Prostate gland (tissue), 2 donors: ENCODE results near the gene HAGH. TPM values are rescaled to one million over a fixed set of nuclear protein-coding genes. Genes with fewer than 3 reads are reported as not detected.
"Not testable (repeated sequence)": the region's sequence is repeated elsewhere in the genome, so short reads cannot be mapped to it uniquely, and the experiment has no call there.

Experiments
- DNase-seq: peaks from one replicate; pipeline ENCODE4 v3.0.0-alpha.2; 2019; ENCODE audit warnings: low spot score
- H3K27ac ChIP-seq, 2 donors: fragments of 200-600 bp; sonication (generic); 2 replicates each; pipeline ENCODE4 v1.5.1; 2017 to 2019
- H3K27me3 ChIP-seq: fragments of 200-600 bp; sonication (generic); replicated peaks from 2 replicates; pipeline ENCODE4 v1.5.1; 2019; ENCODE audit not compliant: insufficient read depth
- H3K36me3 ChIP-seq, 2 donors: fragments of 200-600 bp; sonication (generic); 1 replicate in 1 of 2; 2 replicates in 1 of 2; pipeline versions ENCODE4 v1.5.1 to v1.8.1; 2017 to 2019
- H3K4me1 ChIP-seq: fragments of 200-600 bp; sonication (generic); replicated peaks from 2 replicates; pipeline ENCODE4 v1.5.1; 2019
- H3K4me3 ChIP-seq, 2 donors: fragments of 200-600 bp; sonication (generic); 2 replicates each; pipeline ENCODE4 v1.5.1; 2017 to 2019
- H3K9me3 ChIP-seq: fragments of 200-600 bp; sonication (generic); 2 replicates; pipeline ENCODE4 v1.5.1; 2017
- POLR2A ChIP-seq: fragments of 450-650 bp; IDR thresholded peaks from one replicate; pipeline ENCODE4 v1.6.1; 2016; ENCODE audit warnings: antibody characterized with exemption, mild to moderate bottlenecking
- POLR2AphosphoS5 ChIP-seq: sonication (generic); formaldehyde crosslinking; IDR thresholded peaks from one replicate; pipeline ENCODE4 v1.6.1; 2017; ENCODE audit warnings: antibody characterized with exemption
- WGBS: methylation state at CpG from one replicate; pipeline ENCODE4 v1.1.5; 2018; 5-methylcytosine and 5-hydroxymethylcytosine counted together
- intact Hi-C: fragments of 100-400 bp; cut with DNase I; formaldehyde crosslinking; loops from one replicate; pipeline ENCODE4 v1.14.2; 2022
- total RNA-seq, 2 donors: library from RNA; depleted of rRNA; stranded (reverse); fragments of >200 nt; gene quantifications; one replicate each; pipeline ENCODE4 v1.1.0, GENCODE V29; 2016
- TF ChIP-seq, protein P1 (sequence below), 4 experiments: fragments of 200-600 bp in 2 of 4; fragments of 450-650 bp in 2 of 4; sonication (generic) in 2 of 4; IDR thresholded peaks; 1 replicate in 3 of 4; 2 replicates in 1 of 4; pipeline ENCODE4 v1.5.1; 2016 to 2019; ENCODE audit warnings: antibody characterized with exemption in 4 of 4, mild to moderate bottlenecking in 2 of 4, moderate library complexity in 2 of 4

HAGH gene
- total RNA-seq, 2 donors from 2014 or later = 98.6 to 145 TPM

DNA sequence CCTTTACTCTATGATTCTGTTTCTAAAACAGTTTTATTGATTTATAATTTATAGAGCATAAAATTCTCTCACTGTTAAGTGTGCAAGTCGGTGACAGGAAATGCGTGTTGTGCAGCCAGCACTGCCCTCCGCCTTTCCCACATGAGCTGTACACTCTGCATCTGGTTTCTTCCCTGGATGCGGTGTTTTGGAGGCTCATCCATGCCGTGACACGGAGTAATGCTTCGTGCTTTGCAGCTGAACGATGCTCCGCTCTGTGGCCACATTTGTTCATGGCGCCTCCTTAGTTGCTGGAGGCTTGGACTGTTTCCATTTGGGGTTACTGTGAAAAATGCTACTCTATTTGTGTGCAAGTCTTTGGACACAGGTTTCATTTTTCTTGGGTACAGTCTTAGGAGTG is 25.9 kb downstream of the HAGH start:
- H3K4me3 ChIP-seq = no peak overlapping the region
- WGBS = 81% methylated on average over 10 of the region's 10 CpGs
- no peaks in the 10 kb centered on the region for H3K36me3 ChIP-seq
- H3K4me1 ChIP-seq = no peaks in the 10 kb centered on the region
- intact Hi-C loops = no loop called here
- no peak overlapping the region for H3K27ac ChIP-seq
- H3K9me3 ChIP-seq = no peaks in the 10 kb centered on the region
- no peak for DNase-seq
- no peaks in the 10 kb centered on the region for H3K27me3 ChIP-seq
- TF ChIP-seq POLR2AphosphoS5 (no peak), POLR2A (no peak)
- TF ChIP-seq, protein P1, sequence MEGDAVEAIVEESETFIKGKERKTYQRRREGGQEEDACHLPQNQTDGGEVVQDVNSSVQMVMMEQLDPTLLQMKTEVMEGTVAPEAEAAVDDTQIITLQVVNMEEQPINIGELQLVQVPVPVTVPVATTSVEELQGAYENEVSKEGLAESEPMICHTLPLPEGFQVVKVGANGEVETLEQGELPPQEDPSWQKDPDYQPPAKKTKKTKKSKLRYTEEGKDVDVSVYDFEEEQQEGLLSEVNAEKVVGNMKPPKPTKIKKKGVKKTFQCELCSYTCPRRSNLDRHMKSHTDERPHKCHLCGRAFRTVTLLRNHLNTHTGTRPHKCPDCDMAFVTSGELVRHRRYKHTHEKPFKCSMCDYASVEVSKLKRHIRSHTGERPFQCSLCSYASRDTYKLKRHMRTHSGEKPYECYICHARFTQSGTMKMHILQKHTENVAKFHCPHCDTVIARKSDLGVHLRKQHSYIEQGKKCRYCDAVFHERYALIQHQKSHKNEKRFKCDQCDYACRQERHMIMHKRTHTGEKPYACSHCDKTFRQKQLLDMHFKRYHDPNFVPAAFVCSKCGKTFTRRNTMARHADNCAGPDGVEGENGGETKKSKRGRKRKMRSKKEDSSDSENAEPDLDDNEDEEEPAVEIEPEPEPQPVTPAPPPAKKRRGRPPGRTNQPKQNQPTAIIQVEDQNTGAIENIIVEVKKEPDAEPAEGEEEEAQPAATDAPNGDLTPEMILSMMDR (IDR thresholded peaks at IDR 0.05) = no peak

DNA sequence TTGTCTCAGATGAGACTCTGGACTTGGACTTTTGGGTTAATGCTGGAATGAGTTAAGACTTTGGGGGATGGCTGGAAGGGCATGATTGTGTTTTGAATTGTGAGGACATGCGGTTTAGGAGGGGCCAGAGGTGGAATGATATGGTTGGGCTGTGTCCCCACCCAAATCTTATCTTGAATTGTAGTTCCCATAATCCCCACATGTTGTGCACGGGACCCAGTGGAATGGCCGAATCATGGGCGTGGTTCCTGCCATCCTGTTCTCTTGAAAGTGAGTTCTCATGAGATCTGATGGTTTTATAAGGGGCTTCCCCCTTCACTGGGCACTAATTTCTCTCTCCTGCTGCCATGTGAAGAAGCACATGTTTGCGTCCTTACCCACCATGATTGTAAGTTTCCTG is 27.4 kb downstream of the HAGH start:
- H3K27ac ChIP-seq, H3K9me3 ChIP-seq, intact Hi-C loops, H3K36me3 ChIP-seq, H3K4me1 ChIP-seq, H3K4me3 ChIP-seq, H3K27me3 ChIP-seq, DNase-seq: not testable (repeated sequence)
- 75% methylated on average over 5 of the region's 5 CpGs for WGBS

DNA sequence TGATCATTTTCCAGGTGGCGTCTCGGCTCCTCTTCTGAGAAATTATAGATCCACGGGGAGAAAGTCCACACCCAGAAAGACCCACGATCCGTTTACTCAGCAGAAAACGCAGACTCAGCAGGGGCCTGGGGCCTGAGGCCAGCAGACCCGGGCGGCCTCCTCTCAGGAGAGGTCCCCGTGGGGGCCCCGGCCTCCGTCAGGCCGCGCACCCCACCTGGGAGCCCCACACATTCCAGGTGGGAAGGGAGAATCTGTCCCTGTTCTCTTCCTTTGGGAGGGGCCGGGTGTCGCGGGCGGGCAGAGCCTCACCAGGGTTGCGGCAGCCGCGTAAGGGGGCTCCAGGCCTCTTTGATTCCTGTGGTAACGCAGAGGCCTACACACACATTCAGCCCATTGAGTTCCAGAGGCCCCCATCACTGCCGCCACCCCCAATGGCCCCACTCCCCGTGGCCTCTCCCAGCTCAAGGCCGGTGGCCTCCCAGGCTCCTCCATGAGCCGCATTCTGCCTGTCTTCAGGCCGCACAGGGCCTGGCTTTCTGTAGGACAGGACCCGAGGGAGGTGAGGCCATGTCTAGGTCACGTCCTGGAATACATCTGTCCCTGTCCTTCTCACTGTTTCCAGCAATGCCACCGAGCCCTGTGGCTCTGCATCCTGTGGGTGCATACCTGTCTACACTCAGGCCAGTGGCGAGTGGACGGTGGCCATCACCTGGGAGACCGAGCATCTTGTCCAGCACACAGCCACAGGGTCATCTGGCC is 31.5 kb downstream of the HAGH start:
- no peaks in the 10 kb centered on the region for H3K9me3 ChIP-seq
- peak; percentile 3 for DNase-seq
- intact Hi-C loops = no loop called here
- H3K4me1 ChIP-seq = no peaks in the 10 kb centered on the region
- H3K36me3 ChIP-seq = no peaks in the 10 kb centered on the region
- no peaks in the 10 kb centered on the region for H3K27me3 ChIP-seq
- 75% methylated on average over 31 of the region's 32 CpGs for WGBS
- no peak for TF ChIP-seq POLR2AphosphoS5
- TF ChIP-seq, protein P1 (IDR thresholded peaks at IDR 0.05) = no peak
- no peak for TF ChIP-seq POLR2A
- H3K4me3 ChIP-seq = no peak overlapping the region
- H3K27ac ChIP-seq = no peak overlapping the region

DNA sequence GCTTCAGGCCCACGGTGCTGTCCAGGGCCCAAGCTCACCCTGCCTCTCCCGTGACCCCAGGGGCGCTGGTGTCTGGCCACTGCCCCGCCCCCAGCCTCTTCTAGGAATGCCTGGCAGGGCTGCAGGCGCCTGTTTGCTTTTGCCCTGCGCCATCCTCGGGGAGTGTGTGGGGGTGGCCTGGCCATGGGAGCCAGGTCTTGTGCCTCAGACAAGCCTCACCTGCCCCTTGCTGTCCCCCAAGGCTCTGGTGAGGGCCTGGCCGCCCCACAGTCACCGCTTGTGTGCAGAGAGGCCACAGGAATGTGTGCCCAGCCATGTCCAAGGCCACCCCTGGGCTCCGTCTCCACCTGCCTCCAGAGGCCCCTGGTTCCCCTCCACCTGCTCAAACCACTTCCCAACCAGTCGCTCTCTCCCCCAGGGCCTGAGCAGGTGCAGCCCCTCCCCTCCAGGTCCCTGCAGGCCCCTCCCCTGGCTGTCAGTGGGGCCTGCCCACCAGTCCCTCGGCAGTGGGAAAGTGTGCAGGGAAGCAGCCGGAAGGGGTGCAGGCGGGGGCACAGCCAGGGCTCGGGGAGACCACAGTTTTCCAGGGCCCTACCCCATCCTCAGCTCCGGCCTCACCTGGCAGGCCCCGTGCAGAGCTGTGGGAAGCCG is 32.3 kb downstream of the HAGH start:
- DNase-seq = no peak
- Histone ChIP-seq H3K27me3 (no peaks in the 10 kb centered on the region), H3K4me3 (no peak overlapping the region), H3K27ac (no peak overlapping the region), H3K9me3 (no peaks in the 10 kb centered on the region), H3K36me3 (no peaks in the 10 kb centered on the region), H3K4me1 (no peaks in the 10 kb centered on the region)
- WGBS = 33% methylated on average over 17 of the region's 18 CpGs
- TF ChIP-seq POLR2AphosphoS5 (no peak), POLR2A (no peak)
- TF ChIP-seq, protein P1 (IDR thresholded peaks at IDR 0.05) = no peak
- intact Hi-C loops = no loop called here

DNA sequence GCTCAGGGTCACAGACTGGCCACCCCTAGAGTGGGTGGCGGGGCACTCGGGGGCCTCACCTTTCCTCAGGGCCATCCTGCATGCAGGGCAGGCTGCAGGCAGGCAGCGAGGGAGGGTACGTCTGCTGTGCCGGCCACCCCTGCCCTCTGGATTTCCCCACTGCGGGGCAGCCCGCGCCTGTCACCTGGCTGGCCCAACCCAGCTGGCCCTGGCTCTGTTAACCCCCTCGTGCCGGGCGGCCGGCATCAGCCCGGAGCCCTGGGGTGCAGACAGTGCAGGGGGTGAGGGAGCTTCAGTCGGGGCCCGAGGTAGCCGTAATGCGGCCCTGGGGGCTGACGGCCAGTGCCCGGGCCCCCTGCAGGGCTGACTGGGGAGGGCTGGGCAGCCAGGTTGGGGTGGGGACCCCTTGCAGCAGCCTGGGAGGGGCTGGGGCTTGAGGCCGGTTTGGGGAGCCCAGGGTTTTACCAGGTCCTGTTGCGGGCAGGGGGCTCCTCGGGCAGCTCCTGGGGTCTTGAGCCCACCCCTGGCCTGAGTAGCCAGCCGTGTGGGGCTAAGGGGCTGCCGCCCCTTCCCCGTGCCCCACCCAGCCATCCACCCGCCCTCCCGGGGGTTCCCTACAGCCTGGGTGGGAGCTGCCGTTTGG is 32.9 kb downstream of the HAGH start, which contains the start of gene IGFALS:
IGFALS (minus strand) TSS at position 128 of the 643 bp plus-strand sequence; CDS start at position 75, 53 bp downstream.
- TF ChIP-seq, protein P1 (IDR thresholded peaks at IDR 0.05) = no peak
- TF ChIP-seq POLR2AphosphoS5 (no peak), POLR2A (no peak)
- DNase-seq = peak; percentile 4
- no peak within 1 kb of the TSS for H3K27ac ChIP-seq
- no peak within 1 kb of the TSS for H3K4me3 ChIP-seq
- intact Hi-C loops = no loop called here
- no peaks in the 10 kb centered on the region for H3K4me1 ChIP-seq
- H3K9me3 ChIP-seq = no peaks in the 10 kb centered on the region
- whole genome bisulfite sequencing = 28% methylated on average over 20 of the region's 28 CpGs
- H3K27me3 ChIP-seq = no peaks in the 10 kb centered on the region
- H3K36me3 ChIP-seq = no peaks in the 10 kb centered on the region
